ENCODE measurements around the gene EFCAB5.

GRCh38 chr17:30103921-30104320 is 162.5 kb downstream of the EFCAB5 start:
- no peak for TF ChIP-seq CTCF (conservative IDR thresholded peaks at IDR 0.05; ENCODE audit: low read depth, low read length)
- no peak for TF ChIP-seq EZH2 (IDR thresholded peaks at IDR 0.05; ENCODE audit: low read length, unreplicated experiment)
- TF ChIP-seq EZH2phosphoT487 (IDR thresholded peaks at IDR 0.05; ENCODE audit: borderline replicate concordance, low read length), result no peak
